OCI-LY7 (cell line): ENCODE measurements around the gene PRKCI. TPM values are rescaled to one million over a fixed set of nuclear protein-coding genes. Genes with fewer than 3 reads are reported as not detected.
"Not testable (repeated sequence)": the region's sequence is repeated elsewhere in the genome, so short reads cannot be mapped to it uniquely, and the experiment has no call there.

Experiments used
- BruUV-seq: library from RNA; stranded (reverse); fragments of 400-500 nt; replicated peaks from 2 replicates; lab custom pipeline; 2021; lab: Mats Ljungman, UMichigan
- CTCF ChIA-PET: fragments of 300-600 bp; sonication (Branson Sonifier 250); formaldehyde crosslinking; loops from one replicate; lab custom pipeline; 2022; ENCODE audit warnings: antibody characterized with exemption; ENCODE audit not compliant: unreplicated experiment; lab: Charles Lee
- POLR2A ChIA-PET: fragments of 300-600 bp; sonication (Branson Sonifier 250); formaldehyde crosslinking; loops from one replicate; lab custom pipeline; 2022; ENCODE audit warnings: antibody characterized with exemption; lab: Charles Lee
- DNase-seq: peaks from one replicate; pipeline ENCODE4 v3.0.0-alpha.2; 2015; ENCODE audit warnings: low spot score
- H2AFZ ChIP-seq: fragments of 200-600 bp; sonication (generic), shearing (Covaris generic); 2 replicates; pipeline ENCODE4 v1.6.1; 2014; ENCODE audit warnings: mild to moderate bottlenecking, antibody characterized with exemption, low read length, moderate library complexity
- H3K27ac ChIP-seq: fragments of 200-600 bp; sonication (generic); 2 replicates; pipeline ENCODE4 v1.5.1; 2014; ENCODE audit warnings: mixed run types, low read depth, mild to moderate bottlenecking, moderate library complexity, low read length, inconsistent platforms; ENCODE audit not compliant: poor library complexity, severe bottlenecking
- H3K36me3 ChIP-seq: fragments of 200-600 bp; sonication (generic); 2 replicates; pipeline ENCODE4 v1.6.1; 2014; ENCODE audit warnings: mild to moderate bottlenecking, antibody characterized with exemption, low read length, moderate library complexity, mixed read lengths; ENCODE audit not compliant: insufficient read depth
- H3K4me1 ChIP-seq: fragments of 200-600 bp; sonication (generic); 2 replicates; pipeline ENCODE4 v1.5.1; 2014; ENCODE audit warnings: mild to moderate bottlenecking, low read length; ENCODE audit not compliant: insufficient read depth, poor library complexity, severe bottlenecking
- H3K4me2 ChIP-seq: fragments of 200-600 bp; sonication (generic); 2 replicates; pipeline ENCODE4 v1.6.1; 2014; ENCODE audit warnings: mild to moderate bottlenecking, low read length
- H3K4me3 ChIP-seq: fragments of 200-600 bp; sonication (generic); 2 replicates; pipeline ENCODE4 v1.5.1; 2014; ENCODE audit warnings: mild to moderate bottlenecking, low read depth, low read length; ENCODE audit not compliant: poor library complexity, severe bottlenecking
- H3K79me2 ChIP-seq: fragments of 200-600 bp; sonication (generic); 2 replicates; pipeline ENCODE4 v1.6.1; 2016; ENCODE audit warnings: low read depth, mild to moderate bottlenecking, low read length, moderate library complexity, mixed read lengths; ENCODE audit not compliant: insufficient read depth
- H3K9me2 ChIP-seq: fragments of 200-600 bp; sonication (generic); 2 replicates; pipeline ENCODE4 v1.6.1; 2016; ENCODE audit warnings: mild to moderate bottlenecking, low read length, mixed read lengths; ENCODE audit not compliant: insufficient read depth
- H3K9me3 ChIP-seq: fragments of 200-600 bp; sonication (generic); 2 replicates; pipeline ENCODE4 v1.6.1; 2014; ENCODE audit warnings: mild to moderate bottlenecking, mixed run types, low read length, mixed read lengths
- H4K20me1 ChIP-seq: fragments of 200-600 bp; sonication (generic); 2 replicates; pipeline ENCODE4 v1.6.1; 2014; ENCODE audit warnings: mild to moderate bottlenecking, antibody characterized with exemption, low read length, moderate library complexity, mixed read lengths; ENCODE audit not compliant: insufficient read depth
- EZH2phosphoT487 ChIP-seq: fragments of 200-600 bp; sonication (generic); IDR thresholded peaks from 2 replicates; pipeline ENCODE4 v1.6.1; 2018; ENCODE audit warnings: low read depth, borderline replicate concordance, mild to moderate bottlenecking, mixed run types, antibody characterized with exemption, low read length, moderate library complexity, mixed read lengths
- intact Hi-C: fragments of 100-400 bp; cut with micrococcal nuclease; formaldehyde crosslinking; loops from one replicate; pipeline ENCODE4 v1.10.0; 2022; ENCODE audit not compliant: unreplicated experiment
- total RNA-seq, 2 experiments: library from RNA; depleted of rRNA in 1 of 2; stranded (reverse); fragments of >200 nt in 1 of 2; shearing (Covaris generic) in 1 of 2; gene quantifications; 2 replicates each; pipeline ENCODE4 v1.2.3, GENCODE V29; 2014 to 2022
- TF ChIP-seq, protein P1 (sequence below): fragments of 200-600 bp; sonication (generic); conservative IDR thresholded peaks from 2 replicates; pipeline ENCODE4 v1.5.1; 2014; ENCODE audit warnings: mild to moderate bottlenecking, antibody characterized with exemption, low read length, moderate library complexity, mixed read lengths

PRKCI gene
- total RNA-seq, 2 experiments from 2014 or later, result 27.6 to 36.2 TPM

DNA sequence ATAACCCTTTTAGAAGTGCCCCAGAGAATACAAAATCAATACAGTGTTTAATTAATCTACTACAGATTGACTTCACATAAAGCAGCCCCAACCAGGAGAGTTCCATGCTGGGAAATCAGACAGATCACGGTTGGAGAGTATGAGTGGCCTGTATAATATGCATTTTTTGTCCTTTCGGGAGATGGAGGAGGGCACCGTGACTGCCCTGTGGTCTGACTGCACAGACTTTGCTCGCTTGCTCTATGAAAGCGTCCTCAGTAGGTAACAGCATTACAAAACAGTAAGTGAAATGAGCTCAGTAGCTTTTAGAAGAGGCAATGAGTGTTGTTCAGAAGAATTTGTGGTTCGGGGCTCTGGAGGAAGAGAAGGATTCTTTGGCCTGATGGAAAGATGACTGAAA is 101.1 kb downstream of the PRKCI start:
- Histone ChIP-seq H3K9me2 (no peaks in the 10 kb centered on the region), H3K79me2 (no peaks in the 10 kb centered on the region), H3K4me2 (no peak overlapping the region), H2AFZ (no peak overlapping the region), H4K20me1 (no peaks in the 10 kb centered on the region), H3K36me3 (no peaks in the 10 kb centered on the region), H3K4me1 (no peaks in the 10 kb centered on the region), H3K9me3 (peaks cover 20% of the 10 kb centered on the region), H3K27ac (no peak overlapping the region), H3K4me3 (no peak overlapping the region)
- CTCF ChIA-PET, result no interaction called here
- TF ChIP-seq EZH2phosphoT487, result no peak
- TF ChIP-seq, protein P1, sequence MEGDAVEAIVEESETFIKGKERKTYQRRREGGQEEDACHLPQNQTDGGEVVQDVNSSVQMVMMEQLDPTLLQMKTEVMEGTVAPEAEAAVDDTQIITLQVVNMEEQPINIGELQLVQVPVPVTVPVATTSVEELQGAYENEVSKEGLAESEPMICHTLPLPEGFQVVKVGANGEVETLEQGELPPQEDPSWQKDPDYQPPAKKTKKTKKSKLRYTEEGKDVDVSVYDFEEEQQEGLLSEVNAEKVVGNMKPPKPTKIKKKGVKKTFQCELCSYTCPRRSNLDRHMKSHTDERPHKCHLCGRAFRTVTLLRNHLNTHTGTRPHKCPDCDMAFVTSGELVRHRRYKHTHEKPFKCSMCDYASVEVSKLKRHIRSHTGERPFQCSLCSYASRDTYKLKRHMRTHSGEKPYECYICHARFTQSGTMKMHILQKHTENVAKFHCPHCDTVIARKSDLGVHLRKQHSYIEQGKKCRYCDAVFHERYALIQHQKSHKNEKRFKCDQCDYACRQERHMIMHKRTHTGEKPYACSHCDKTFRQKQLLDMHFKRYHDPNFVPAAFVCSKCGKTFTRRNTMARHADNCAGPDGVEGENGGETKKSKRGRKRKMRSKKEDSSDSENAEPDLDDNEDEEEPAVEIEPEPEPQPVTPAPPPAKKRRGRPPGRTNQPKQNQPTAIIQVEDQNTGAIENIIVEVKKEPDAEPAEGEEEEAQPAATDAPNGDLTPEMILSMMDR, result no peak
- no peak for DNase-seq
- POLR2A ChIA-PET, result interaction anchor here (0.7 kb wide), 1 partner anchor 155 kb away, joined by 3 read pairs; no protein-coding TSS in a partner anchor
- intact Hi-C loops, result no loop called here
- no TSS peak for BruUV-seq

DNA sequence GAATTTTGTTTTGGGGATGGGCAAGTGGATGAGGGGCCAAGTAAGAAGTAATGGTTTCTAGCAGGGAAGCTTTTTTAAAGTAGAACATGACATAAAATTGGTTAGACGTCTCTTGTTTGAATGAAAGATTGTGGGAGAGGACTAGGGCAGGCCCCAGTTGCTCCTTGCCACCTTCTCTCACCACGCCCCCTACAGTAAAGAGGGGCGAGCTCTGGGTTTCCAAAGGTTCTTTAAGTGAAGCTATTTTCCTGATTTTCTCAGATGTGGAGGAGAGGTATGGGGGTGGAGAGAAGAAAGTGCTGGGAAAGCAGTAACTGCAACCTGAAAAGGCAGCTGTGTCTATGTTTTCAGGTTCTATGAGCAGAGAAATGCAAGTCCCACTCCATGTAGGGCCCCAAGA is 102.7 kb downstream of the PRKCI start:
- ChIA-PET POLR2A (interaction anchor here (0.5 to 1.0 kb wide), 8 partner anchors 9 to 50 kb away, joined by 3 to 5 read pairs (median 4); no protein-coding TSS in a partner anchor), CTCF (no interaction called here)
- Histone ChIP-seq H3K4me3 (no peak overlapping the region), H3K9me2 (no peaks in the 10 kb centered on the region), H4K20me1 (no peaks in the 10 kb centered on the region), H3K9me3 (peaks cover 24% of the 10 kb centered on the region), H3K4me2 (no peak overlapping the region), H3K4me1 (no peaks in the 10 kb centered on the region), H2AFZ (peak overlapping the region; percentile 31; the same call in 1 of the 2 replicates), H3K27ac (no peak overlapping the region), H3K36me3 (no peaks in the 10 kb centered on the region), H3K79me2 (no peaks in the 10 kb centered on the region)
- TF ChIP-seq EZH2phosphoT487, result no peak
- TF ChIP-seq, protein P1, result peak; percentile 45
- no TSS peak for BruUV-seq
- no peak for DNase-seq
- intact Hi-C loops, result no loop called here

DNA sequence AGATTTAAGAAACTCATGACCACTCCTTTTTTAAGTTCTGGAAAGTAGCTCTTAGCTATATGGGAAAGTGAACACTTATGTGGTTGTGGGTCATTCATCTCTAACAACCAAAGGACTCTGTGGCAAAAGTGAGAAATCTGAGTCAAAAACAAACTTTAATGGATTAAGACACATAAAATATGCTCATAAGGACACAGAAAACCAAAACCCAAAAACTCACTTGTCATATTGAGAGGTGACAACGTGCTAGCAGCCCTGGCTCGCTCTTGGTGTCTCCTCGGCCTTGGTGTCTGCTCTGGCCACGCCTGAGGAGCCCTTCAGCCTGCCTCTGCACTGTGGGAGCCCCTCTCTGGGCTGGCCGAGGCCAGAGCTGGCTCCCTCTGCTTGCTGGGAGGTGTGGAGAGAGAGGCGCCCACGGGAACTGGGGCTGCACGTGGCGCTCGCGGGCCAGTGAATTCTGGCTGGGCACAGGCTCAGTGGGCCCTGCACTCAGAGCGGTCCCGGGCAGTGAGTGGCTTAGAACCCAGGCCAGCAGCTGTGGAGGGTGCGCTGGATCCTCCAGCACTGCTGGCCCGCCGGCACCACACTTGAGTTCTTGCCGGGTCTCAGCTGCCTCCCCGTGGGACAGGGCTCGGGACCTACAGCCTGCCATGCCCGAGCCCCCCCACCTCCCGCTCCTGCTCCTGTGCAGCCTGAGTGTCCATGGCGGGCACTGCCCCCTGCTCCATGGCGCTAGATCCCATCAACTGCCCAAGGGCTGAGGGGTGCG is 105.0 kb downstream of the PRKCI start:
- H3K9me3 ChIP-seq, result peaks cover 24% of the 10 kb centered on the region
- no peaks in the 10 kb centered on the region for H3K36me3 ChIP-seq
- H3K79me2 ChIP-seq, result no peaks in the 10 kb centered on the region
- no peak overlapping the region for H3K4me2 ChIP-seq
- H3K4me3 ChIP-seq, result no peak overlapping the region
- POLR2A ChIA-PET, result interaction anchor here (0.6 kb wide), 1 partner anchor 229 kb away, joined by 3 read pairs; no protein-coding TSS in a partner anchor
- CTCF ChIA-PET, result no interaction called here
- BruUV-seq, result no TSS peak
- DNase-seq, result no peak
- no peak for TF ChIP-seq EZH2phosphoT487
- TF ChIP-seq, protein P1, result no peak
- H3K27ac ChIP-seq, result no peak overlapping the region
- intact Hi-C loops, result no loop called here
- H4K20me1 ChIP-seq, result no peaks in the 10 kb centered on the region
- H2AFZ ChIP-seq, result no peak overlapping the region
- no peaks in the 10 kb centered on the region for H3K9me2 ChIP-seq
- H3K4me1 ChIP-seq, result no peaks in the 10 kb centered on the region

DNA sequence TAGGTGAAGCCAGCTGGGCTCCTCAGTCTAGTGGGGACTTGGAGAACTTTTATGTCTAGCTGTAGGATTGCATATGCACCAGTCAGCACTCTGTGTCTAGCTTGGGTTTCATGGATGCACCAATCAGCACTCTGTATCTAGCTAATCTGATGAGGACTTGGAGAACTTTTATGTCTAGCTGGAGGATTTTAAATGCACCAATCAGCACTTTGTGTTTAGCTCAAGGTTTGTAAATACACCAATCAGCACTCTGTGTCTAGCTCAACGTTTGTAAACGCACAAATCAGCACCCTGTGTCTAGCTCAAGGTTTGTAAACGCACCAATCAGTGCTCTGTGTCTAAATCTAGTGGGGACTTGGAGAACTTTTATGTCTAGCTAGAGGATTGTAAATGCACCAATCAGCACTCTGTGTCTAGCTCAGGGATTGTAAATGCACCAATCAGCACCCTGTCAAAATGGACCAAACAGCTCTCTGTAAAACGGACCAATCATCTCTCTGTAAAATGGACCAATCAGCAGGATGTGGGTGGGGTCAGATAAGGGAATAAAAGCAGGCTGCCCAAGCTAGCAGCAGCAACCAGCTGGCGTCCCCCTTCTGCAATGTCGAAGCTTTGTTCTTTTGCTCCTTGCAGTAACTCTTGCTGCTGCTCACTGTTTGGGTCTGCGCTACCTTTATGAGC is 105.8 kb downstream of the PRKCI start:
- H3K4me3 ChIP-seq, H2AFZ ChIP-seq, H3K4me2 ChIP-seq, H3K79me2 ChIP-seq, intact Hi-C loops, H3K36me3 ChIP-seq, H4K20me1 ChIP-seq, H3K27ac ChIP-seq, H3K4me1 ChIP-seq, DNase-seq, BruUV-seq, H3K9me2 ChIP-seq: not testable (repeated sequence)
- CTCF ChIA-PET, result interaction anchor here (0.7 kb wide), 1 partner anchor 504 kb away, joined by 3 read pairs; no protein-coding TSS in a partner anchor
- POLR2A ChIA-PET, result interaction anchor here (0.6 to 1.8 kb wide), 3 partner anchors 10 to 30 kb away, joined by 3 to 7 read pairs (median 6); no protein-coding TSS in a partner anchor
- H3K9me3 ChIP-seq, result peaks cover 24% of the 10 kb centered on the region
